Astrocyte (in vitro differentiated cells and primary cell): ENCODE data around the gene PPP6R2. TPM values are rescaled to one million over a fixed set of nuclear protein-coding genes. Genes with fewer than 3 reads are reported as not detected.

Experiments
- DNase-seq: peaks from one replicate; pipeline ENCODE4 v3.0.0-alpha.2; 2010; ENCODE audit warnings: low read depth
- FAIRE-seq: peaks from 2 replicates; lab custom pipeline; 2011; peaks lifted over from hg19 to GRCh38; lab: Jason Lieb, UNC
- H2AFZ ChIP-seq: 2 replicates; pipeline ENCODE4 v1.6.0; 2012; ENCODE audit warnings: low read depth, low read length, inconsistent platforms
- H3K27ac ChIP-seq: 2 replicates; pipeline ENCODE4 v1.5.1; 2011; ENCODE audit warnings: low read depth, low read length, inconsistent platforms
- H3K27me3 ChIP-seq: 2 replicates; pipeline ENCODE4 v1.6.0; 2011; ENCODE audit warnings: low read length, inconsistent platforms; ENCODE audit not compliant: insufficient read depth
- H3K36me3 ChIP-seq: 2 replicates; pipeline ENCODE4 v1.5.1; 2011; ENCODE audit warnings: low read length, inconsistent platforms; ENCODE audit not compliant: insufficient read depth
- H3K4me1 ChIP-seq: 2 replicates; pipeline ENCODE4 v1.5.1; 2011; ENCODE audit warnings: low read length, inconsistent platforms; ENCODE audit not compliant: insufficient read depth
- H3K4me2 ChIP-seq: 2 replicates; pipeline ENCODE4 v1.6.0; 2012; ENCODE audit warnings: low read length, inconsistent platforms
- H3K4me3 ChIP-seq: 2 replicates; pipeline ENCODE4 v1.5.1; 2011; ENCODE audit warnings: low read depth, mild to moderate bottlenecking, low read length, inconsistent platforms; ENCODE audit not compliant: insufficient read depth
- H3K79me2 ChIP-seq: 2 replicates; pipeline ENCODE4 v1.6.0; 2012; ENCODE audit warnings: mild to moderate bottlenecking, low read length, inconsistent platforms; ENCODE audit not compliant: insufficient read depth
- H3K9ac ChIP-seq: 2 replicates; pipeline ENCODE4 v1.6.0; 2012; ENCODE audit warnings: mild to moderate bottlenecking, low read length, inconsistent platforms
- H3K9me3 ChIP-seq: 2 replicates; pipeline ENCODE4 v1.5.1; 2012; ENCODE audit warnings: low read depth, mild to moderate bottlenecking, low read length, inconsistent platforms; ENCODE audit not compliant: insufficient read depth
- H4K20me1 ChIP-seq: 2 replicates; pipeline ENCODE4 v1.6.0; 2012; ENCODE audit warnings: low read length, inconsistent platforms; ENCODE audit not compliant: insufficient read depth
- H3K27ac Mint-ChIP-seq: one replicate; pipeline ENCODE4 v1.8.0; 2021; ENCODE audit warnings: mild to moderate bottlenecking, mixed read lengths; ENCODE audit not compliant: unreplicated experiment
- H3K27me3 Mint-ChIP-seq: one replicate; pipeline ENCODE4 v1.8.0; 2021; ENCODE audit warnings: low read depth, mixed read lengths; ENCODE audit not compliant: unreplicated experiment
- H3K36me3 Mint-ChIP-seq: one replicate; pipeline ENCODE4 v1.8.0; 2021; ENCODE audit warnings: low read depth, mixed read lengths; ENCODE audit not compliant: unreplicated experiment
- H3K4me1 Mint-ChIP-seq: one replicate; pipeline ENCODE4 v1.8.0; 2021; ENCODE audit warnings: low read depth, mixed read lengths; ENCODE audit not compliant: unreplicated experiment
- H3K4me3 Mint-ChIP-seq: one replicate; pipeline ENCODE4 v1.8.0; 2021; ENCODE audit warnings: mild to moderate bottlenecking, moderate library complexity, mixed read lengths; ENCODE audit not compliant: unreplicated experiment
- H3K9me3 Mint-ChIP-seq: one replicate; pipeline ENCODE4 v1.8.0; 2021; ENCODE audit warnings: mild to moderate bottlenecking, mixed read lengths; ENCODE audit not compliant: unreplicated experiment
- CTCF ChIP-seq: IDR thresholded peaks from 2 replicates; pipeline ENCODE4 v1.5.1; 2011; ENCODE audit warnings: low read depth, mild to moderate bottlenecking, inconsistent platforms, low read length, moderate library complexity; ENCODE audit not compliant: insufficient read depth
- EZH2 ChIP-seq: IDR thresholded peaks from 2 replicates; pipeline ENCODE4 v1.6.1; 2012; ENCODE audit warnings: mild to moderate bottlenecking, low read length, inconsistent platforms; ENCODE audit not compliant: insufficient read depth
- total RNA-seq: library from RNA; stranded (reverse); gene quantifications from 2 replicates; pipeline ENCODE4 v1.2.1, GENCODE V29; 2021

Gene PPP6R2
- total RNA-seq, 1 donor from 2014 or later: 48.3 TPM

- TF ChIP-seq EZH2: no peak
- no peak for TF ChIP-seq CTCF
- Histone ChIP-seq H4K20me1 (peaks cover 68% of the 10 kb centered on the region), H3K4me3 (no peak overlapping the region), H3K4me1 (no peaks in the 10 kb centered on the region), H3K36me3 (no peaks in the 10 kb centered on the region), H3K27ac (no peak overlapping the region), H3K4me2 (no peak overlapping the region), H2AFZ (no peak overlapping the region), H3K27me3 (no peaks in the 10 kb centered on the region), H3K9me3 (no peaks in the 10 kb centered on the region), H3K9ac (no peak overlapping the region), H3K79me2 (peaks cover 81% of the 10 kb centered on the region)
- H3K4me1 Mint-ChIP-seq: peaks cover 13% of the 10 kb centered on the region
- H3K27ac Mint-ChIP-seq: no peak overlapping the region
- peaks cover 22% of the 10 kb centered on the region for H3K36me3 Mint-ChIP-seq
- FAIRE-seq (no peak), DNase-seq (no peak)
- peaks cover 4% of the 10 kb centered on the region for H3K9me3 Mint-ChIP-seq
- H3K4me3 Mint-ChIP-seq: no peak overlapping the region
- no peaks in the 10 kb centered on the region for H3K27me3 Mint-ChIP-seq
Observed at GRCh38 chr22:50357222-50357621, 14.1 kb downstream of the PPP6R2 start.

- no peak for DNase-seq
- no peak overlapping the region for H3K27ac ChIP-seq
- H3K4me1 Mint-ChIP-seq: peaks cover 15% of the 10 kb centered on the region
- no peak overlapping the region for H3K4me3 ChIP-seq
- no peak overlapping the region for H3K27ac Mint-ChIP-seq
- H3K4me3 Mint-ChIP-seq: no peak overlapping the region
- no peaks in the 10 kb centered on the region for H3K27me3 Mint-ChIP-seq
- H3K36me3 ChIP-seq: no peaks in the 10 kb centered on the region
- H3K9ac ChIP-seq: no peak overlapping the region
- no peaks in the 10 kb centered on the region for H3K9me3 ChIP-seq
- H3K4me1 ChIP-seq: no peaks in the 10 kb centered on the region
- TF ChIP-seq CTCF (no peak), EZH2 (no peak)
- H3K36me3 Mint-ChIP-seq: peaks cover 22% of the 10 kb centered on the region
- FAIRE-seq: no peak
- H4K20me1 ChIP-seq: peaks cover 70% of the 10 kb centered on the region
- no peak overlapping the region for H3K4me2 ChIP-seq
- H3K9me3 Mint-ChIP-seq: peaks cover 4% of the 10 kb centered on the region
- no peak overlapping the region for H2AFZ ChIP-seq
- peaks cover 82% of the 10 kb centered on the region for H3K79me2 ChIP-seq
- no peaks in the 10 kb centered on the region for H3K27me3 ChIP-seq
Observed at GRCh38 chr22:50357756-50358155, 14.6 kb downstream of the PPP6R2 start.

GRCh38 chr22:50360578-50360977, 17.5 kb downstream of the PPP6R2 start:
- Mint-ChIP-seq H3K9me3 (peaks cover 4% of the 10 kb centered on the region), H3K36me3 (peaks cover 26% of the 10 kb centered on the region), H3K4me1 (peaks cover 15% of the 10 kb centered on the region), H3K27me3 (no peaks in the 10 kb centered on the region), H3K4me3 (no peak overlapping the region), H3K27ac (no peak overlapping the region)
- Histone ChIP-seq H3K9me3 (no peaks in the 10 kb centered on the region), H3K4me3 (no peak overlapping the region), H3K4me1 (no peaks in the 10 kb centered on the region), H3K36me3 (no peaks in the 10 kb centered on the region), H2AFZ (no peak overlapping the region), H3K27me3 (no peaks in the 10 kb centered on the region), H3K27ac (no peak overlapping the region), H4K20me1 (peaks cover 76% of the 10 kb centered on the region), H3K79me2 (peaks cover 86% of the 10 kb centered on the region), H3K4me2 (no peak overlapping the region), H3K9ac (no peak overlapping the region)
- TF ChIP-seq EZH2 (no peak), CTCF (no peak)
- DNase-seq (no peak), FAIRE-seq (no peak)
